WTC11 (cell line): ENCODE data around the gene MCM7. TPM values are rescaled to one million over a fixed set of nuclear protein-coding genes. Genes with fewer than 3 reads are reported as not detected.
A peak's percentile ranks its signal among the peaks of the same experiment; 100 is the strongest.

ENCODE experiments used
- ATF1 ChIP-seq: sonication (generic); formaldehyde crosslinking; IDR thresholded peaks from 2 replicates; pipeline ENCODE4 v1.8.1; 2023; ENCODE audit warnings: mild to moderate bottlenecking, moderate library complexity, missing genetic modification reagents
- E2F5 ChIP-seq: sonication (generic); formaldehyde crosslinking; IDR thresholded peaks from 2 replicates; pipeline ENCODE4 v1.8.1; 2022; ENCODE audit warnings: mild to moderate bottlenecking, moderate library complexity, missing genetic modification reagents
- ELF4 ChIP-seq: sonication (generic); formaldehyde crosslinking; IDR thresholded peaks from 2 replicates; pipeline ENCODE4 v1.8.1; 2022; ENCODE audit warnings: low read depth, mild to moderate bottlenecking, moderate library complexity, missing genetic modification reagents
- EMX1 ChIP-seq: fragments of 250-450 bp; sonication (Bioruptor Pico); IDR thresholded peaks from 2 replicates; pipeline ENCODE4 v1.8.0; 2021; ENCODE audit warnings: mild to moderate bottlenecking
- FOXP4 ChIP-seq: sonication (generic); formaldehyde crosslinking; IDR thresholded peaks from 2 replicates; pipeline ENCODE4 v1.8.0; 2022; ENCODE audit warnings: mild to moderate bottlenecking, missing genetic modification reagents
- GRHL2 ChIP-seq: fragments of 250-450 bp; sonication (Bioruptor Pico); IDR thresholded peaks from 2 replicates; pipeline ENCODE4 v1.8.0; 2022; ENCODE audit warnings: mild to moderate bottlenecking, moderate library complexity; ENCODE audit not compliant: insufficient replicate concordance, severe bottlenecking
- GTF2I ChIP-seq: fragments of 250-450 bp; sonication (Bioruptor Pico); conservative IDR thresholded peaks from 2 replicates; pipeline ENCODE4 v1.4.0; 2021; ENCODE audit warnings: mild to moderate bottlenecking
- MYBL2 ChIP-seq: sonication (generic); formaldehyde crosslinking; IDR thresholded peaks from 2 replicates; pipeline ENCODE4 v1.8.1; 2023; ENCODE audit warnings: mild to moderate bottlenecking, moderate library complexity, missing genetic modification reagents
- RORB ChIP-seq: fragments of 250-450 bp; sonication (Bioruptor Pico); IDR thresholded peaks from 2 replicates; pipeline ENCODE4 v1.9.0; 2021; ENCODE audit warnings: mild to moderate bottlenecking
- STAT6 ChIP-seq: sonication (generic); formaldehyde crosslinking; conservative IDR thresholded peaks from 2 replicates; pipeline ENCODE4 v1.8.1; 2023; ENCODE audit warnings: mild to moderate bottlenecking, low read depth, missing genetic modification reagents, moderate library complexity
- ZMAT4 ChIP-seq: fragments of 250-450 bp; sonication (Bioruptor Pico); IDR thresholded peaks from 2 replicates; pipeline ENCODE4 v1.9.0; 2021; ENCODE audit warnings: mild to moderate bottlenecking
- total RNA-seq: library from RNA; stranded (reverse); gene quantifications from 3 replicates; pipeline ENCODE4 v1.2.3, GENCODE V29; 2021
- TF ChIP-seq, protein P1 (sequence below): sonication (generic); formaldehyde crosslinking; IDR thresholded peaks from 2 replicates; pipeline ENCODE4 v1.8.1; 2023; ENCODE audit warnings: mild to moderate bottlenecking, missing genetic modification reagents
- TF ChIP-seq, protein P2 (sequence below): fragments of 250-450 bp; sonication (Bioruptor Pico); conservative IDR thresholded peaks from 2 replicates; pipeline ENCODE4 v1.9.0; 2021; ENCODE audit warnings: mild to moderate bottlenecking

The MCM7 gene
- total RNA-seq, 1 experiment from 2014 or later, result 351 TPM

DNA sequence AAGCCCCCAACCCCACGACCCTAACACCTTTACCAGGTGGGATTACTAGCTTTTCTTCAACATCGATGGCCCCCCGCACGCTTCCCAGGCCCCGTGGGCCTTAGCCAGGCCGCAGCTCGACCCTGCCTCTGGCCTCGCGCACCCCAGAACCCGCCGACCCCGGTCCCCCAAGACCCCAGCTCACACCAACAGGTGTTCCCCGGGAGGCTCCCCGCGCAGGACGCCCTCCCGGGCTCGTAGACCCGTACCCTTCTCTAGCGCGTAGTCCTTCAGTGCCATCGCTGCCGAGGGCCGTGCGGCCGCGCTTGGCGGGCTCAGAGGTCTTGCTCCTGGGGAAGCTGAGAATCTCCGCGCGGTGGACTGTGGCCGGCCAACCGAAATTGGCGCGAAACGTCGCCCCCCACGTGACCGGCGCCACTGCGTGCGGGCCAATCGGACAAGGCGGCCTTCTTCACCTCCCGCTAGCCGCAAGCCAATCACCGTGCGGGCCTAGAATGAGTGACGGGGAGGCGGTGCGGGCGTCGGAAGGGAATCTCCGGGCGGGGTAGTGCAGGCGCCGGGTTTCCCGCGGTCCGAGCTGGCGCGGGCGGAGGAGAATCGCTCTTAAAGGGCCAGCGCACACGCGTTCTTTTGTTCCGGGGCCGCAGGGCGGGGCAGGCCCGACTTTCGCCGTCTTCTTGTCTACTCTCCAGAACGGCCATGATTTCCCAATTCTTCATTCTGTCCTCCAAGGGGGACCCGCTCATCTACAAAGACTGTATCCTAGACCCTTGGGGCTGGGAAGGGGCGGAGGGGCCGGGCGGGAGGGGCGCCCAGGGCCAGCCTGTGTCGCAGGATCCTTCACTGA is at the start of gene MCM7, which contains the start of gene AP4M1 (continued):
- TF ChIP-seq STAT6 (CRISPR knock-in tag) (no peak), EMX1 (no peak), GRHL2 (no peak), ZMAT4 (CRISPR knock-in tag) (no peak), E2F5 (peak; percentile 99), FOXP4 (peak; percentile 77), ATF1 (0 out of 2 replicates have a peak, but pooled peaks have one; percentile 85), MYBL2 (CRISPR knock-in tag) (peak; percentile 82; the same call in 1 of the 2 replicates), GTF2I (CRISPR knock-in tag) (no peak), ELF4 (CRISPR knock-in tag) (no peak), RORB (CRISPR knock-in tag) (no peak)
- TF ChIP-seq, protein P1, sequence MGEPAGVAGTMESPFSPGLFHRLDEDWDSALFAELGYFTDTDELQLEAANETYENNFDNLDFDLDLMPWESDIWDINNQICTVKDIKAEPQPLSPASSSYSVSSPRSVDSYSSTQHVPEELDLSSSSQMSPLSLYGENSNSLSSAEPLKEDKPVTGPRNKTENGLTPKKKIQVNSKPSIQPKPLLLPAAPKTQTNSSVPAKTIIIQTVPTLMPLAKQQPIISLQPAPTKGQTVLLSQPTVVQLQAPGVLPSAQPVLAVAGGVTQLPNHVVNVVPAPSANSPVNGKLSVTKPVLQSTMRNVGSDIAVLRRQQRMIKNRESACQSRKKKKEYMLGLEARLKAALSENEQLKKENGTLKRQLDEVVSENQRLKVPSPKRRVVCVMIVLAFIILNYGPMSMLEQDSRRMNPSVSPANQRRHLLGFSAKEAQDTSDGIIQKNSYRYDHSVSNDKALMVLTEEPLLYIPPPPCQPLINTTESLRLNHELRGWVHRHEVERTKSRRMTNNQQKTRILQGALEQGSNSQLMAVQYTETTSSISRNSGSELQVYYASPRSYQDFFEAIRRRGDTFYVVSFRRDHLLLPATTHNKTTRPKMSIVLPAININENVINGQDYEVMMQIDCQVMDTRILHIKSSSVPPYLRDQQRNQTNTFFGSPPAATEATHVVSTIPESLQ (CRISPR knock-in tag), result no peak
- TF ChIP-seq, protein P2, sequence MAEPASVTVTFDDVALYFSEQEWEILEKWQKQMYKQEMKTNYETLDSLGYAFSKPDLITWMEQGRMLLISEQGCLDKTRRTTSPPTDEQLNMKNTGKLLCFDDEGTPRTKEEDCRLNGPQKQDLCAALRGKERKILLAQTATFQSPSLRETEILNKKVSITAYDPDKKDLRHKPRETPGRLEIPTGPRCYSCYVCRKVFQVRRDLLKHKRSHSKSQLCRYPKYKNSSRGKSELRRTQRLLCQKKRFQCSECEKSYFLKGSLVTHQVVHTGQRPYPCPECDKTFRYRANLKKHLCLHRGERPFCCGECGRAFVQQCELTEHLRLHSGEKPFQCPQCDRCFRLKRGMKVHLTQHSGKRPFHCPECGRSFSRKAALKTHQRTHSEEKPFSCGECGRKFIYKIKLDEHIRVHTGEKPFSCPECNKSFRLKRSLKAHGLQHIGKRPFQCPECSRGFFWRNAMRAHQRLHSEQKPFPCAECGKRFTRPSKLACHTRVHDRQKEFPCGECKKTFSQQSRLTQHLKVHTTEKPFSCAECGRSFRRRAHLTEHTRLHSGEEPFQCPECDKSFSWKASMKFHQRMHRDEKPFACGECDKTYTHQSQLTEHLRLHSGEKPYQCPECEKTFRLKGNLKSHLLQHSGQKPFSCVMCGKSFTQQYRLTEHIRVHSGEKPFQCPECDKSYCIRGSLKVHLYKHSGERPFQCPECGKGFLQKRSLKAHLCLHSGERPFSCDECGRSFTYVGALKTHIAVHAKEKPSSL, result no peak
